ENCODE data around the gene BRIX1.

GRCh38 chr5:34866989-34867471, 48.5 kb upstream of the BRIX1 start:
- TF ChIP-seq, protein P1, sequence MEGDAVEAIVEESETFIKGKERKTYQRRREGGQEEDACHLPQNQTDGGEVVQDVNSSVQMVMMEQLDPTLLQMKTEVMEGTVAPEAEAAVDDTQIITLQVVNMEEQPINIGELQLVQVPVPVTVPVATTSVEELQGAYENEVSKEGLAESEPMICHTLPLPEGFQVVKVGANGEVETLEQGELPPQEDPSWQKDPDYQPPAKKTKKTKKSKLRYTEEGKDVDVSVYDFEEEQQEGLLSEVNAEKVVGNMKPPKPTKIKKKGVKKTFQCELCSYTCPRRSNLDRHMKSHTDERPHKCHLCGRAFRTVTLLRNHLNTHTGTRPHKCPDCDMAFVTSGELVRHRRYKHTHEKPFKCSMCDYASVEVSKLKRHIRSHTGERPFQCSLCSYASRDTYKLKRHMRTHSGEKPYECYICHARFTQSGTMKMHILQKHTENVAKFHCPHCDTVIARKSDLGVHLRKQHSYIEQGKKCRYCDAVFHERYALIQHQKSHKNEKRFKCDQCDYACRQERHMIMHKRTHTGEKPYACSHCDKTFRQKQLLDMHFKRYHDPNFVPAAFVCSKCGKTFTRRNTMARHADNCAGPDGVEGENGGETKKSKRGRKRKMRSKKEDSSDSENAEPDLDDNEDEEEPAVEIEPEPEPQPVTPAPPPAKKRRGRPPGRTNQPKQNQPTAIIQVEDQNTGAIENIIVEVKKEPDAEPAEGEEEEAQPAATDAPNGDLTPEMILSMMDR (IDR thresholded peaks at IDR 0.05; ENCODE audit: borderline replicate concordance, extremely low read depth, low read length, poor library complexity, severe bottlenecking), result no peak
- TF ChIP-seq EZH2 (IDR thresholded peaks at IDR 0.05; ENCODE audit: borderline replicate concordance, low read depth, low read length, severe bottlenecking), result no peak

Data from DND-41 (cell line).